ENCODE data around the gene CYB5R2.

DNA sequence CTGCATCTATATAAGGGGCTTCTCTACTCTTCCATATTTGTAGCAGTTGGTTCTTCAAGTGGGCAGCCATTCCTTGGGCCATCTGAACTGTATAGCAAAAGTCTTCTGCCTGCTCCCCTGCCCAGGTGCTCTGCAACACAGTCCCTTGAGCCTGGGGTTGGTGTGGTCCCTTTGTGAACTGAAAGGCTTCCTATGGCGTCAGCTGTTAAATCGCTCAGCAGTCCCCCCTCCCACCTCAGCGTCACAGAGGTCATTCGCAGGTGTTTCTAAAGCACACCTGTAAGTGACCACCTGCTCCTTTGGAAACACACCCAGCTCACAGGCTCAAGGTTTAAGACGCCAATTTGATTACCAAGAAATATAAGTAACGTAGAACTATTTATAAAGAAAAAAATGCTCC, 37.0 kb downstream of the CYB5R2 start:
- no peak for TF ChIP-seq RCOR1 (IDR thresholded peaks at IDR 0.05; ENCODE audit: low read length)
- TF ChIP-seq, protein P1, sequence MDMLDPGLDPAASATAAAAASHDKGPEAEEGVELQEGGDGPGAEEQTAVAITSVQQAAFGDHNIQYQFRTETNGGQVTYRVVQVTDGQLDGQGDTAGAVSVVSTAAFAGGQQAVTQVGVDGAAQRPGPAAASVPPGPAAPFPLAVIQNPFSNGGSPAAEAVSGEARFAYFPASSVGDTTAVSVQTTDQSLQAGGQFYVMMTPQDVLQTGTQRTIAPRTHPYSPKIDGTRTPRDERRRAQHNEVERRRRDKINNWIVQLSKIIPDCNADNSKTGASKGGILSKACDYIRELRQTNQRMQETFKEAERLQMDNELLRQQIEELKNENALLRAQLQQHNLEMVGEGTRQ (IDR thresholded peaks at IDR 0.05; ENCODE audit: borderline replicate concordance, low read depth, low read length): no peak

All from SK-N-SH (cell line).